ENCODE results near the gene ADH1C.

- TF ChIP-seq CTCF (IDR thresholded peaks at IDR 0.05; ENCODE audit: low read depth, low read length), result no peak
- no peak for TF ChIP-seq EZH2phosphoT487 (IDR thresholded peaks at IDR 0.05; ENCODE audit: low read depth)
Observed at GRCh38 chr4:99329876-99330275, 22.7 kb downstream of the ADH1C start.
